DMS114 treated with DMSO at 0.1 percent for 48 hours (cell line): ENCODE results near the gene SCT.

Experiments used
- DNase-seq: peaks from one replicate; lab custom pipeline; 2025; ENCODE audit not compliant: unreplicated experiment; lab: John Stamatoyannopoulos, UW

SCT gene

DNA sequence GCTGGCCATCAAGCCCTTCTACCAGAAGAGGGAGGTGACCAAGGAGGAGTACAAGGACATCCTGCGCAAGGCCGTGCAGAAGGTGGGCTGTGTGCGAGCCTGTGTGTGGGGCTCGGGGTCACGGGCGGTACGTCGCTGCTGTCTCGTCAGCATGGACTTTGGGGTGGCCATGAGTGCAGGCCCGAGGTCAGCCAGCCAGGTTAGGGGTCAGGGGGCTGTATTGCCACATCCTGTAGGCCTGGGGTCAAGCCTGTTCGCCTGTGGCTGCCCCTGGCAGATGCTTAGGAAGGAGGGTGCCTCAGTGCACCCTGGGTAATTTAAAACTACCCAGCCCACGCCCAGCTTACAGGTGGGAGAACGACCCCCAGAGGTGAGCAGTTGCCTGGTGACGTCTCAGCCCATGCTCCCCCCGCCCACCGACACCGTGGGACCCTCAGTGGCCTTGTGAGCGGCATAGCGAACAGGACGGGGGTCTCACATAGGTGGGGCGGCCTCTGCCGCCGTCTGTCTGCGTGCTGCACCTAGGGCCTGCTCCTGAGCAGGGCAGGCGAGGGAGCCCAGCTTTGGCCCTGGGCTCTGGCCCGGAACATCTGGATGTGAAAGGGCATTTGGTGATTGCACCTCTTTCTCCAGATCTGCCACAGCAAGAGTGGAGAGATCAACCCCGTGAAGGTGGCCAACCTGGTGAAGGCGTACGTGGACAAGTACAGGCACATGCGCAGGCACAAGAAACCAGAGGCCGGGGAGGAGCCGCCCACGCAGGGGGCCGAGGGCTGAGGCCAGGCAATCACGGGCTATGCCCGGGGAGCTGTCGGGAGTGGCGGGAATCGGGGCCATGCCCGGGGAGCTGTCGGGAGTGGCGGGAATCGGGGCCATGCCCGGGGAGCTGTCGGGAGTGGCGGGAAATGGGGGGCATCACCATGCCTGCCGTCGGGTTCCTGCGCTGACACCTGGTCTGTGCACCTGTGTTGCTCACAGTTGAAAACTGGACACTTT is 15.7 kb downstream of the SCT start:
- DNase-seq, result no peak

DNA sequence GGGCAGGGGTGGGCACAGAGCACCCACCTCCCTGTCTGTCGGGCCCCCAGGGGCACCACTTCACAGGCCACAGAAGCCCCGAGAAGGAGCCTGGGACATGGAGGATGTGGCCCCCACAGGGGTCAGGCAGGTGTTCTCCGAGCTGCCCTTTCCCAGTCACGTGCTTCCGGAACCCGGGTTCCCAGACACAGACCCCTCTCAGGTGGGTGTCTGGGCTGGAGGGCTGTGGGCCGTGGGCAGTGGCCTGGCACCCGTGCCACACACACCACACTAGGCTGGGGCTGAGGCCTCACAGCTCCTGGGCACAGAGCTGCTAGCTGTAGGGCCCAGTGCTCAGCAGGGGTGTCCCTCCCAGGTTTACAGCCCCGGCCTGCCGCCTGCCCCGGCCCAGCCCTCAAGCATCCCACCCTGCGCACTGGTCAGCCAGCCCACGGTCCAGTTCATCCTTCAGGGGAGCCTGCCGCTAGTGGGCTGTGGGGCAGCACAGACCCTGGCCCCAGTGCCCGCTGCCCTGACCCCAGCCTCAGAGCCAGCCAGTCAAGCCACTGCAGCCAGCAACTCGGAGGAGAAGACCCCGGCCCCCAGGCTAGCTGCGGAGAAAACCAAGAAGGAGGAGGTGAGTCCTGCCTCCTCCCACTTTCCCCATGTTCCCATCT is 16.7 kb downstream of the SCT start:
- DNase-seq, result no peak

DNA sequence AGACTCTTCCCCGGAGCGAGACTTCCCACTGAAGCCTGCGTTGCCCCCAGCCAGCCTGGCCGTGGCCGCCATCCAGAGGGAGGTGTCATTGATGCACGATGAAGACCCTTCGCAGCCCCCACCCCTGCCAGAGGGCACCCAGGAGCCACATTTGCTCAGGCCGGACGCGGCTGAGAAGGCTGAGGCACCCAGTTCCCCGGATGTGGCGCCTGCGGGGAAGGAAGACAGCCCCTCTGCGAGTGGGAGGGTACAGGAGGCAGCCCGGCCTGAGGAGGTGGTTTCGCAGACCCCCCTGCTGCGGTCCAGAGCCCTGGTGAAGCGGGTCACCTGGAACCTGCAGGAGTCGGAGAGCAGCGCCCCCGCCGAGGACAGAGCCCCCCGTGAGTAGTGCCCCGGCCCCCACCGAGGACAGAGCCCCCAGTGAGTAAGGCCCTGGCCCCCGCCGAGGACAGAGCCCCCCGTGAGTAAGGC is 17.6 kb downstream of the SCT start:
- DNase-seq, result no peak

GRCh38 chr11:608791-609251 is 18.2 kb downstream of the SCT start:
- DNase-seq, result no peak

DNA sequence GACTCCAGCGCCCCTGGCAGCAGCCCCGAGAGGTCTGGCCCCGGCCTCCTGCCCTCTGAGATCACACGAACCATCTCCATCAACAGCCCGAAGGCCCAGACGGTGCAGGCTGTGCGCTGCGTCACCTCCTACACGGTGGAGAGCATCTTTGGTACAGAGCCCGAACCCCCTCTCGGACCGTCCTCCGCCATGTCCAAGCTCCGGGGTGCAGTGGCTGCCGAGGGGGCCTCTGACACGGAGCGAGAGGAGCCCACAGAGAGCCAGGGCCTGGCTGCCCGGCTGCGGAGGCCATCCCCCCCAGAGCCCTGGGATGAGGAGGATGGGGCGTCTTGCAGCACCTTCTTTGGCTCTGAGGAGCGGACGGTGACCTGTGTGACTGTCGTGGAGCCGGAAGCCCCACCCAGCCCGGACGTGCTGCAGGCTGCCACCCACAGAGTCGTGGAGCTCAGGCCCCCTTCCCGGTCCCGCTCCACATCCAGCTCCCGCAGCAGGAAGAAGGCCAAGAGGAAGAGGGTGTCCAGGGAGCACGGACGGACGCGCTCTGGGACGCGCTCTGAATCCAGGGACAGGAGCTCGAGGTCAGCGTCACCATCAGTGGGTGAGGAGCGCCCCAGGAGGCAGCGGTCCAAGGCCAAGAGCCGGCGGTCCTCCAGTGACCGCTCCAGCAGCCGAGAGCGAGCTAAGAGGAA is 18.9 kb downstream of the SCT start:
- no peak for DNase-seq

DNA sequence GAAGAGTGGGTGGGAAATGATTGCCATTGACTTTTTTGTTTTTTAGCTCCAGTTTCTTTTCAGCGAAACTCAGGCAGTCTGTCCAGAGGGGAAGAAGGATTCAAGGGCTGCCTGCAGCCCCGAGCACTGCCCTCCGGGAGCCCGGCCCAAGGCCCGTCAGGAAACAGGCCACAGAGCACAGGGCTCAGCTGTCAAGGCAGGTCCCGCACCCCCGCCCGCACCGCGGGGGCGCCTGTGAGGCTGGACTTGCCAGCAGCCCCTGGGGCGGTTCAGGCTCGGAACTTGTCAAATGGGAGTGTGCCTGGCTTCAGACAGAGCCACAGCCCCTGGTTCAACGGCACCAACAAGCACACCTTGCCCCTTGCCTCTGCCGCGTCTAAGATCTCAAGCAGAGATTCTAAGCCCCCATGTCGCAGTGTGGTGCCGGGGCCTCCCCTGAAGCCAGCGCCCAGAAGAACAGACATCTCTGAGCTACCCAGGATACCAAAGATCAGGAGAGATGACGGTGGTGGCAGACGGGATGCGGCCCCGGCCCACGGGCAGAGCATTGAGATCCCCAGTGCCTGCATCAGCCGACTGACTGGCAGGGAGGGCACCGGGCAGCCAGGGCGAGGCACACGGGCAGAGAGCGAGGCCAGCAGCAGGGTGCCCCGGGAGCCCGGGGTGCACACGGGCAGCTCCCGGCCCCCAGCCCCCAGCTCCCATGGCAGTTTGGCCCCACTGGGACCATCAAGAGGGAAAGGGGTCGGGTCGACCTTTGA is 19.8 kb downstream of the SCT start:
- no peak for DNase-seq

- no peak for DNase-seq
Observed at GRCh38 chr11:606245-606644, 20.7 kb downstream of the SCT start.

- no peak for DNase-seq
Observed at GRCh38 chr11:605286-606129, 21.5 kb downstream of the SCT start.

DNA sequence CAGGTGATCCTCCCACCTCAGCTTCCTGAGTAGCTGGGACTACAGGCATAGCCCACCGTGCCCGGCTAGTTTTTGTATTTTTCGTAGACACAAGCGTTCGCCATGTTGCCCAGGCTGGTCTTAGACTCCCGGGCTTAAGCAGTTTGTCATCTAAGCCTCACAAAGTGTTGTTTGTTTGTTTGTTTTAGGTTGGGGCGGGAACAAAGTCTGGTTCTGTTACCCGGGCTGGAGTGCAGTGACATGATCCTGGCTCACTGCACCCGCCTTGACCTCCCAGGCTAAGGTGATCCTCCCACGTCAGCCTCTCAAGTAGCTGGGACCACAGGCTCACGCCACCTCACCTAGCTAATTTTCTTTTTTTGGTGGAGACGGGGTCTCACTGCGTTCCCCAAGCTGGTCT is 23.8 kb downstream of the SCT start:
- no peak for DNase-seq

GRCh38 chr11:601573-602245 is 25.3 kb downstream of the SCT start:
- DNase-seq, result no peak

- no peak for DNase-seq
Observed at GRCh38 chr11:598005-598680, 28.8 kb downstream of the SCT start.

- DNase-seq, result no peak
Observed at GRCh38 chr11:597166-597725, 29.7 kb downstream of the SCT start.

GRCh38 chr11:596374-596773 is 30.6 kb downstream of the SCT start:
- DNase-seq, result no peak

DNA sequence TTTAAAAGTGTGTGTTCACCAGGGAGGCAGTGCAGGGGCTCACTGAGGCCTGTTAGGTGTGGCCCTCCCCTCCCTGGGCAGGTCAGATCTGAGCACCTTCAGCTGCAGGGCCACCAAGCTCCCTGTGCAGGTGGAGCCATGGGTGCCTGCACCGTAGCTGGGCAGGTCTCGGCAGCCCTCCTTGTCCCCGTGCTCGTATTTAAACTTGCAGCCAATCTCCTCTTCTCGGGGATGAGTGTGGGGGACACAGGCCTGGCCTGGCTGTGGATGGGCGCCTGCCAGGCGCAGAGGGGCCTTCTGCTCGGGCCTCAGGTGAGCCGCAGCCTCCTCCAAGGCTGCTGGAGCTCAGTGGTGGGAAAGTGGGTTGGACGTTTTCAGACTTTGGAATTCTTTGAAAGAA is 31.6 kb downstream of the SCT start:
- DNase-seq, result no peak

DNA sequence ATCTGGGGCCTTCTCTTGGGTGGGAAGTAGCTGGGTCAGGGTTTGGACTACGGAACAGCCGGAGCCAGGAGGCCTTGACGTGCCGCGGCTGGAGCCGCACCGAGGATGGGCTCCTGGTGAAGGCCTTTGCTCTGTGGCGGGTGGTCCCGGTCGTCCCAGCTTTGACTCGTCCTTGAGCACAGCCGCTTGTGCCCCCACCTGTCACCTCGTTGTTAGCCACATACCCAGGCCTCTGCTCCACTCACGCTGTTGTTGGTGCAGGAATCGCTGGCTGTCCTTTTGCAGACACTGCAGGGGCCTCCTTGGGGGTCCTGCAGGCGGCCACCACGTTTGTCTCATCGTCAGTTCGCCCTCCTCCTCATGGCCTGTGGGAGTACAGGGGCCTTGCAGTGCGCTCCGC is 33.6 kb downstream of the SCT start:
- no peak for DNase-seq

GRCh38 chr11:592918-593317 is 34.1 kb downstream of the SCT start:
- DNase-seq, result no peak

- no peak for DNase-seq
Observed at GRCh38 chr11:592501-592900, 34.5 kb downstream of the SCT start.

DNA sequence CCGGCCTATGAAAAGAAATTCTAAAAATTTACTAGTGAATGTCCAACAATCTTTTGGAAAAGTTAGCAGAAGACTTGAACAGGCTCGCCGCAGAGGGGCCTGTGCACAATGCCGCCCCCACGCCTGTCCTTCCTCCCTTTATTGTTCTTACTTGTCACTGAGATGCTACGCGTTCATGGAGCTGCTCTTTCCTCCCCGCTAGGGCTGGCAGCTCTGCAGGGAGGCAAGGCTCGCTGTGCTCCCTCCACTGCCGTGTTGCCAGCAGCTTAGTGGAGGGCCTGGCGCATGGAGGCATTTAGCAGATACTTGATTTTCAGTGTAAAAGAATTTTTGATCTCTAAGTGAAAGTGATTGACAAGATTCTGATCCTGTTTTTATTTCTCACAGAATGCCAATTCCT is 36.0 kb downstream of the SCT start:
- DNase-seq, result no peak
